ENCODE data around the gene PHF11.
A peak's percentile ranks its signal among the peaks of the same experiment; 100 is the strongest.
"Not testable (repeated sequence)": the region's sequence is repeated elsewhere in the genome, so short reads cannot be mapped to it uniquely, and the experiment has no call there.

PHF11 gene

GRCh38 chr13:49550942-49551644 is 55.3 kb downstream of the PHF11 start:
- DNase-seq = no peak

DNA sequence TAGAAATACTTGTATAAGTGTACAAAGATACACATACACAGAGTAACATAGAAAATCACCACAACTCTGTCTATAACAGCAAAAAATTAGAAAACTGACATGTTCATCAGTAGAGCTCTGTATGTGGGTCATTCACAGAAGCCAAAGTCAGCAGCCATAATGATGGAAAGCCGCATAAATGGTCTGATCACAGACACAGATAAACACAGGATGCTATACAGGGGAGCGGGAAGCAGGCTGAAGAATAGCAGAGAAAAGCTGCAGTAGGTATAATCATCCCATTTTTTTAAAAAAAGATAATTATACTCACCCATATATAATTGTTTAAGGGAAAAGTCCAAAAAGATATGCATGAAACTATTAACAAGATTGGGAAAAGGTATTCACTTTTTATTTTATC is 58.1 kb downstream of the PHF11 start:
- no peak for DNase-seq

GRCh38 chr13:49554387-49554786 is 58.6 kb downstream of the PHF11 start:
- no peak for DNase-seq

DNA sequence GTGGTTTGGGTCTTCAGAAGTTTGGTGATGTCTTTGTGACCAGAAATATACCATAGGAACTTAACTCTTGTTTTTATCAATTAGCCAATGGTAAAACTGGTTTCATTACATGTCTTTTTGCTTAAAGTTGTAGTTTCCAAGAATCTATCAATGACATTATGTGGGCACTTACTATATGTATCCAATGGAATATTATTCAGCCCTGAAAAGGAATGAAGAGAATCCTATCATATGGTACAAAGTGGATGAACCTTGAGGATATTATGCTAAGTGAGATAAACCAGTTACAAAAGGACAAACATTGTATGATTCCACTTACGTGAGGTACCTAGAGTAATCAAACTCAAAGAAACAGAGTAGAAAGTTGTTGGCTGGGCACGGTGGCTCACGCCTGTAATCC is 63.3 kb downstream of the PHF11 start:
- DNase-seq = no peak

GRCh38 chr13:49560270-49561061 is 64.7 kb downstream of the PHF11 start:
- peak; percentile 15 for DNase-seq

GRCh38 chr13:49561062-49561410 is 65.3 kb downstream of the PHF11 start:
- DNase-seq = no peak

- DNase-seq = no peak
Measured at GRCh38 chr13:49563516-49563915, 67.8 kb downstream of the PHF11 start.

DNA sequence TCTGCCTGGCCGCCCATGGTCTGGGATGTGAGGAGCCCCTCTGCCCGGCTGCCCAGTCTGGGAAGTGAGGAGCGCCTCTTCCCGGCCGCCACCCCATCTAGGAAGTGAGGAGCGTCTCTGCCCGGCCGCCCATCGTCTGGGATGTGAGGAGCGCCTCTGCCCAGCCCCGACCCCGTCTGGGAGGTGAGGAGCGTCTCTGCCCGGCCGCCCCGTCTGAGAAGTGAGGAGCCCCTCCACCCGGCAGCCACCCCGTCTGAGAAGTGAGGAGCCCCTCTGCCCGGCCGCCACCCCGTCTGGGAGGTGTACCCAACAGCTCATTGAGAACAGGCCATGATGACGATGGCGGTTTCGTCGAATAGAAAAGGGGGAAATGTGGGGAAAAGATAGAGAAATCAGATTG is 69.7 kb downstream of the PHF11 start:
- DNase-seq = not testable (repeated sequence)

- DNase-seq = no peak
Measured at GRCh38 chr13:49566461-49566860, 70.7 kb downstream of the PHF11 start.

GRCh38 chr13:49567491-49567890 is 71.7 kb downstream of the PHF11 start:
- DNase-seq = no peak

DNA sequence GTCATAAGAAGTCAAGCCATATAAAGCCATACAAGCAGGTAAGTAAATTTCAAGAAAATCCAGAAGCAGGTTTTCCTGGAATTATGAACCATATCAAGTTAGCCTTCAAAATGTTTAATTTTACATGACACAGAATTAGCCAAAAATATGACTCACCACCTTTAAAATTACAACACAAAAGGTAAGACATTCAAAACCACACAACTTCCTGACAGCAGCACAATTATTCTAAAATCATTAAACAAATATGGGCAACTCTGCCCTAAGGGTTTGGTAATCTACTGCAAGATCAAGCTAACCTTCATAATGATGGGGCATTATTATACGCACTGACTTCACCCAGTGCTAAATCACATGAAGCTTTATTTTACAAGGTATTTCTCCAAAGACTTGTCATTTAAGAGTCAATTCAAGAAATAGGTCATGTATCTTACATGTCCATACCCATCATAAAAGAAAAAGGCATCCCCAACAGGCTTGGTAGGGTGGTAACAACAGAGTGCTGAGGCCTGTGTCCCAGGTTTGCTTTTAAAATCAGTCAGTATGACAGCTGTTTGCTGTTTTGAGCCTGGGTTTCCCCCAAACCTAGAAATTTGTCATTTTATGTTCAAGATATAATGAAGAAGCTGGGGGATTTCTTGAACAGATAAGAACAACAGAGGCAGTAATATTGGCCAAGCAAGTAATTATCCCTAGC is 74.4 kb downstream of the PHF11 start:
- DNase-seq = peak; percentile 24

GRCh38 chr13:49571299-49572240 is 75.8 kb downstream of the PHF11 start:
- DNase-seq = no peak

All from CD4-positive, alpha-beta T cell treated with Interleukin-17A for 1 hour (primary cell).